HepG2 (cell line): ENCODE data around the gene MAPK11. TPM values are rescaled to one million over a fixed set of nuclear protein-coding genes. Genes with fewer than 3 reads are reported as not detected.

Experiments
- ATAC-seq: fragments of 200-7000 bp; cut with Tn5 transposase; 3 replicates; pipeline ENCODE4 v1.9.1; 2020; ENCODE audit warnings: mild to moderate bottlenecking, moderate library complexity
- BruUV-seq: library from RNA; stranded (reverse); fragments of 400-500 nt; replicated peaks from 2 replicates; lab custom pipeline; 2021; lab: Mats Ljungman, UMichigan
- CTCF ChIA-PET: fragments of 300-600 bp; formaldehyde crosslinking; extraction: SDS; loops from one replicate; lab custom pipeline; 2021; ENCODE audit warnings: low total read pairs, inconsistent platforms, low intra/inter-chr PET ratio; lab: Yijun Ruan, JAX
- POLR2A ChIA-PET: fragments of 350-600 bp; sonication (Branson Sonifier 250); formaldehyde crosslinking; loops from one replicate; lab custom pipeline; 2020; ENCODE audit warnings: antibody characterized with exemption, inconsistent platforms; lab: Yijun Ruan, JAX
- DNase-seq: peaks from one replicate; pipeline ENCODE4 v3.0.0-alpha.2; 2015; ENCODE audit warnings: low spot score
- FAIRE-seq: peaks from 3 replicates; lab custom pipeline; 2011; peaks lifted over from hg19 to GRCh38; lab: Jason Lieb, UNC
- H2AFZ ChIP-seq: one replicate; pipeline ENCODE4 v1.6.1; 2011; ENCODE audit warnings: low read length, inconsistent platforms
- H3K27ac ChIP-seq: fragments of 300-600 bp; 3 replicates; pipeline ENCODE4 v1.8.0; 2011; ENCODE audit warnings: mixed run types, mild to moderate bottlenecking, mixed read lengths, low read length, inconsistent platforms; ENCODE audit not compliant: insufficient read depth; ENCODE audit errors: extremely low read length
- H3K27me3 ChIP-seq, 2 experiments: fragments of 200-600 bp in 1 of 2; 2 replicates in 1 of 2; 3 replicates in 1 of 2; pipeline versions ENCODE4 v1.6.0 to v1.8.0; 2011; ENCODE audit warnings: low read length in 2 of 2, mild to moderate bottlenecking in 2 of 2, moderate library complexity in 2 of 2, inconsistent platforms in 1 of 2; ENCODE audit not compliant: insufficient read depth in 2 of 2, control insufficient read depth in 1 of 2
- H3K36me3 ChIP-seq, 2 experiments: fragments of 200-600 bp in 1 of 2; replicated peaks in 1 of 2; 2 replicates in 1 of 2; 3 replicates in 1 of 2; pipeline versions ENCODE4 v1.5.1 to v1.8.0; 2011; ENCODE audit warnings: low read length in 2 of 2, inconsistent platforms in 1 of 2; ENCODE audit not compliant: insufficient read depth in 2 of 2, control insufficient read depth in 1 of 2
- H3K4me1 ChIP-seq: 2 replicates; pipeline ENCODE4 v1.5.1; 2012; ENCODE audit warnings: low read length, inconsistent platforms; ENCODE audit not compliant: insufficient read depth
- H3K4me2 ChIP-seq: 2 replicates; pipeline ENCODE4 v1.6.0; 2011; ENCODE audit warnings: low read depth, low read length, inconsistent platforms
- H3K4me3 ChIP-seq, 3 experiments: fragments of 200-600 bp in 1 of 3; sonication (generic), shearing (Covaris generic) in 1 of 3; replicated peaks in 1 of 3; 2 replicates each; pipeline ENCODE4 v1.5.1; 2011 to 2016; ENCODE audit warnings: low read length in 3 of 3, inconsistent platforms in 2 of 3, low read depth in 2 of 3, mild to moderate bottlenecking in 2 of 3, control low read depth in 1 of 3, mixed read lengths in 1 of 3; ENCODE audit not compliant: insufficient read depth in 1 of 3
- H3K79me2 ChIP-seq: one replicate; pipeline ENCODE4 v1.6.1; 2011; ENCODE audit warnings: low read length, inconsistent platforms; ENCODE audit not compliant: insufficient read depth
- H3K9ac ChIP-seq: 2 replicates; pipeline ENCODE4 v1.6.0; 2011; ENCODE audit warnings: mild to moderate bottlenecking, low read depth, low read length, inconsistent platforms; ENCODE audit not compliant: insufficient read depth
- H3K9me3 ChIP-seq: 2 replicates; pipeline ENCODE4 v1.5.1; 2012; ENCODE audit warnings: mild to moderate bottlenecking, low read length
- H4K20me1 ChIP-seq: 2 replicates; pipeline ENCODE4 v1.6.0; 2011; ENCODE audit warnings: inconsistent platforms, mild to moderate bottlenecking, low read length, moderate library complexity; ENCODE audit not compliant: insufficient read depth
- GATAD1 ChIP-seq: IDR thresholded peaks from 2 replicates; pipeline ENCODE4 v1.6.1; 2016; ENCODE audit warnings: missing genetic modification reagents, missing compliant biosample characterization
- HIVEP1 ChIP-seq: sonication (generic); formaldehyde crosslinking; IDR thresholded peaks from 2 replicates; pipeline ENCODE4 v1.4.0; 2020; ENCODE audit warnings: mild to moderate bottlenecking, missing genetic modification reagents
- KLF11 ChIP-seq: IDR thresholded peaks from 2 replicates; pipeline ENCODE4 v1.6.1; 2016; ENCODE audit warnings: missing compliant biosample characterization
- ZNF574 ChIP-seq: sonication (generic); formaldehyde crosslinking; IDR thresholded peaks from 2 replicates; pipeline ENCODE4 v1.4.0; 2020; ENCODE audit warnings: missing genetic modification reagents
- ZNF687 ChIP-seq: sonication (generic); formaldehyde crosslinking; IDR thresholded peaks from 2 replicates; pipeline ENCODE4 v1.5.1; 2020; ENCODE audit warnings: mild to moderate bottlenecking, missing genetic modification reagents, moderate library complexity
- WGBS: methylation state at CpG from one replicate; pipeline ENCODE4 v1.1.6; 2017; ENCODE audit warnings: low lambda C conversion rate; 5-methylcytosine and 5-hydroxymethylcytosine counted together
- in situ Hi-C: cut with HindIII; loops from 2 replicates; pipeline ENCODE4 v1.10.0; 2017; ENCODE audit warnings: low pct_unique_long_range_greater_than_20kb; ENCODE audit not compliant: extremely low pct_ligation_motif_present
- intact Hi-C: fragments of 100-400 bp; cut with micrococcal nuclease; formaldehyde crosslinking; loops from one replicate; pipeline ENCODE4 v1.10.0; 2022; ENCODE audit not compliant: unreplicated experiment
- polyA plus RNA-seq, 8 experiments: library from polyadenylated mRNA; depleted of rRNA in 3 of 8; stranded (reverse) in 7 of 8; unstranded in 1 of 8; fragments of >200 nt; fragmentation: Illumina TruSeq in 4 of 8; extraction: Trizol in 4 of 8; gene quantifications; 2 replicates each; pipeline versions ENCODE4 v1.2.1 to v1.2.3, GENCODE V29; 2011 to 2016; ENCODE audit warnings: low read depth in 4 of 8, missing spikeins in 1 of 8, mixed read lengths in 1 of 8; ENCODE audit not compliant: insufficient read depth in 1 of 8
- total RNA-seq, 5 experiments: library from RNA; depleted of rRNA; stranded (reverse); fragments of >200 nt; fragmentation: Illumina TruSeq; extraction: Trizol; gene quantifications; 2 replicates each; pipeline ENCODE4 v1.2.3, GENCODE V29; 2016; ENCODE audit warnings: low read depth in 1 of 5
- TF ChIP-seq, protein P1 (sequence below): sonication (generic); formaldehyde crosslinking; IDR thresholded peaks from 2 replicates; pipeline ENCODE4 v1.4.0; 2020; ENCODE audit warnings: missing genetic modification reagents
- TF ChIP-seq, protein P2 (sequence below): sonication (generic); formaldehyde crosslinking; IDR thresholded peaks from 2 replicates; pipeline ENCODE4; 2020; ENCODE audit warnings: missing genetic modification reagents, mild to moderate bottlenecking, borderline replicate concordance

Gene MAPK11
- total and polyA plus RNA-seq, 2 of the 13 experiments (the other 11 are each of a cell fraction or from before 2014, with no cell fraction given), result 0.15 to 0.17 TPM

DNA sequence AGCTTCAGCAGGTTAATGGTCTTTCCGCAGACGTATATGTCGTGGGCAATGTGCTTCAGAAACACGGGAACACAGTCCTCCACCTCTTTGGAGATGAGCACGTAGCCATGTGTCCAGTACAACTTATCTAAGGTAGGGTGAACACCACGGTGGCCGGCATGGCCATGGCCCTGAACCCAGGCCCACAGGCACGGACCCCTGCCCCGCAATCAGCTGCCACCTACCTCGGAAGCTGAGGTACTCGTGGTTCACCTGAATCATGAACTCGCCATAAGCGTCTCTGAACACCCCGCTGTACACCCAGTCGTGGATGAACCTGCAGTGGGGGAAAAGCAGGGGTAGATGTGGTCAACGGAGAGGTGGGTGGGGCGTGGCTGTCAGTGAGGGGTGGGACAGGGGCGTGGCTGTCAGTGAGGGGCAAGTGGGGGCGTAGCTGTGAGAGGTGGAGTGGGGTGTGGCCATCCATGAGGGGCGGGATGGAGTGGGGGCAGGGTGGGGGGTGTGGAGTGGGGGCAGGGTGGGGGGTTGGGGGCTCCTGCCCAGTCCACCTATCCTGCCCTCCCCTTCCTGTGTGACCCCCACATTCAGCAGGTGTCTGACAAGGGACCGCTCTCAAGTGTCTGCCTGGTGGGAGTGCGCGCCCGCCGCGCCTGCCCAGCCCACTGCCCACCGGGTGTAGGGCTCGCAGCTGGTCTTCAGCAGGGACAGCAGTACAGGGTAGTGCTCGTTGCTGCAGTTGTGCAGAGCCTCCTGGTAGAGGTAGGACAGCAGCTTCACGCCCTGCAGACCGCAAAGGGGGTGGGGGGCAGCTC lies 43.9 kb downstream of the MAPK11 start (continued):
- no peak for TF ChIP-seq GATAD1 (CRISPR knock-in tag)

- no peak overlapping the region for H3K9ac ChIP-seq
- CTCF ChIA-PET, result no interaction called here
- H3K9me3 ChIP-seq, result no peaks in the 10 kb centered on the region
- H3K4me1 ChIP-seq, result peaks cover 11% of the 10 kb centered on the region
- H3K4me2 ChIP-seq, result peak overlapping the region; percentile 12; the same call in 1 of the 2 replicates
- no peak overlapping the region for H3K4me3 ChIP-seq
- FAIRE-seq (no peak), DNase-seq (peak; percentile 44), ATAC-seq (peak; percentile 42)
- no peaks in the 10 kb centered on the region for H3K79me2 ChIP-seq
- no peak overlapping the region for H2AFZ ChIP-seq
- intact Hi-C loops (no loop called here), in situ Hi-C loops (no loop called here)
- no TSS peak for BruUV-seq
- H4K20me1 ChIP-seq, result no peaks in the 10 kb centered on the region
- WGBS, result 87% methylated on average over 14 of the region's 24 CpGs
- peaks cover 20 to 48% of the 10 kb centered on the region in 2 experiments; a peak in 4 of 5 replicates for H3K36me3 ChIP-seq
- H3K27ac ChIP-seq, result no peak overlapping the region
- POLR2A ChIA-PET, result interaction anchor here (0.6 kb wide), 1 partner anchor 26 kb away, joined by 4 read pairs; no protein-coding TSS in a partner anchor
- H3K27me3 ChIP-seq, result no peaks in the 10 kb centered on the region
- TF ChIP-seq ZNF687 (CRISPR knock-in tag), result peak; percentile 58
- no peak for TF ChIP-seq ZNF574 (CRISPR knock-in tag)
- TF ChIP-seq KLF11, result no peak
- TF ChIP-seq, protein P1, sequence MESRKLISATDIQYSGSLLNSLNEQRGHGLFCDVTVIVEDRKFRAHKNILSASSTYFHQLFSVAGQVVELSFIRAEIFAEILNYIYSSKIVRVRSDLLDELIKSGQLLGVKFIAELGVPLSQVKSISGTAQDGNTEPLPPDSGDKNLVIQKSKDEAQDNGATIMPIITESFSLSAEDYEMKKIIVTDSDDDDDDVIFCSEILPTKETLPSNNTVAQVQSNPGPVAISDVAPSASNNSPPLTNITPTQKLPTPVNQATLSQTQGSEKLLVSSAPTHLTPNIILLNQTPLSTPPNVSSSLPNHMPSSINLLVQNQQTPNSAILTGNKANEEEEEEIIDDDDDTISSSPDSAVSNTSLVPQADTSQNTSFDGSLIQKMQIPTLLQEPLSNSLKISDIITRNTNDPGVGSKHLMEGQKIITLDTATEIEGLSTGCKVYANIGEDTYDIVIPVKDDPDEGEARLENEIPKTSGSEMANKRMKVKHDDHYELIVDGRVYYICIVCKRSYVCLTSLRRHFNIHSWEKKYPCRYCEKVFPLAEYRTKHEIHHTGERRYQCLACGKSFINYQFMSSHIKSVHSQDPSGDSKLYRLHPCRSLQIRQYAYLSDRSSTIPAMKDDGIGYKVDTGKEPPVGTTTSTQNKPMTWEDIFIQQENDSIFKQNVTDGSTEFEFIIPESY, result peak; percentile 81
- TF ChIP-seq HIVEP1, result peak; percentile 67; the same call in 1 of the 2 replicates
- TF ChIP-seq, protein P2, sequence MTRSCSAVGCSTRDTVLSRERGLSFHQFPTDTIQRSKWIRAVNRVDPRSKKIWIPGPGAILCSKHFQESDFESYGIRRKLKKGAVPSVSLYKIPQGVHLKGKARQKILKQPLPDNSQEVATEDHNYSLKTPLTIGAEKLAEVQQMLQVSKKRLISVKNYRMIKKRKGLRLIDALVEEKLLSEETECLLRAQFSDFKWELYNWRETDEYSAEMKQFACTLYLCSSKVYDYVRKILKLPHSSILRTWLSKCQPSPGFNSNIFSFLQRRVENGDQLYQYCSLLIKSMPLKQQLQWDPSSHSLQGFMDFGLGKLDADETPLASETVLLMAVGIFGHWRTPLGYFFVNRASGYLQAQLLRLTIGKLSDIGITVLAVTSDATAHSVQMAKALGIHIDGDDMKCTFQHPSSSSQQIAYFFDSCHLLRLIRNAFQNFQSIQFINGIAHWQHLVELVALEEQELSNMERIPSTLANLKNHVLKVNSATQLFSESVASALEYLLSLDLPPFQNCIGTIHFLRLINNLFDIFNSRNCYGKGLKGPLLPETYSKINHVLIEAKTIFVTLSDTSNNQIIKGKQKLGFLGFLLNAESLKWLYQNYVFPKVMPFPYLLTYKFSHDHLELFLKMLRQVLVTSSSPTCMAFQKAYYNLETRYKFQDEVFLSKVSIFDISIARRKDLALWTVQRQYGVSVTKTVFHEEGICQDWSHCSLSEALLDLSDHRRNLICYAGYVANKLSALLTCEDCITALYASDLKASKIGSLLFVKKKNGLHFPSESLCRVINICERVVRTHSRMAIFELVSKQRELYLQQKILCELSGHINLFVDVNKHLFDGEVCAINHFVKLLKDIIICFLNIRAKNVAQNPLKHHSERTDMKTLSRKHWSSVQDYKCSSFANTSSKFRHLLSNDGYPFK (CRISPR knock-in tag), result no peak
Measured at GRCh38 chr22:50225200-50225969, 44.8 kb downstream of the MAPK11 start.
